CD4-positive, alpha-beta T cell treated with Interleukin-21 for 1 hour (primary cell): ENCODE measurements around the gene CACNA1F.

ENCODE experiments used
- DNase-seq: peaks from one replicate; pipeline ENCODE4 v3.0.0-alpha.2; 2020

Gene CACNA1F

DNA sequence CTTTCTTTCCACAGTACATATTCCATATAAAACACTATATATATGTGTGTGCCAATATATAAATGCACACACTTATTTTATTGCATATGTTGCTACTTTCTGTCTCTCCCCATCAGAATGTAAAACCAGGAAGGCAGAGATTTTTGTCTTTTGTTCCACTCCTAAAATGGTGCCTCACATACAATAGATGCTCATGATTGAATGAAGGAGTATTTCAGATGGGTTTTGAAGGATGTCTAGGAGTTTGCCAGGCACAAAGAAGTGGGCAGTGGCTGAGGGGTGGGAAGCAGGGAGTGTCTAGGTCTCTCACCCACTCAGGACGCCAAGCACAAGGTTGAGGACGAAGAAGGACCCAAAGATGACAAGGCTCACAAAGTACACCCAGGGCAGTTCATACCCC lies 5.4 kb downstream of the CACNA1F start:
- no peak for DNase-seq

GRCh38 chrX:49226946-49227345 lies 6.2 kb downstream of the CACNA1F start:
- no peak for DNase-seq

DNA sequence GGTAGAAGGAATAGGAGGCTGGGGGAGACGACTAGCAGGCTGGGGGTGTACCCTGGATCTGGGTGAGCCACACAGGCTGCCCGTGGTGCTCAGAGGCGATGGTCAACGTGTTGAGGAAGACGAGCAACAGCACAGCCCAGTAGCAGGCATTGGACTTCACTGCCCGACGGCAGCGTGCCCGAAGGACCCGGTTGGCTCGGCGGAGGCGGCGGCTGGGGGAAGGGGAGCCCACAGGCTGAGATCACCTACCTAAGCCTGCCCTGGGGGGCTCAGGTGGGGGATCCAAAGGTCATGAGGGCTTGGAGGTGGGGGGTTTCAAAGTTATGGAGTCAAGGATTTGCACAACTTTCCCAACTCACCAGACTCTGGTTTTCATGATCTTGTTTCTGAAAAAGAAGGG lies 7.3 kb downstream of the CACNA1F start:
- DNase-seq, result no peak

- no peak for DNase-seq
Observed at GRCh38 chrX:49221868-49222267, 11.3 kb downstream of the CACNA1F start.

- no peak for DNase-seq
Observed at GRCh38 chrX:49220100-49220499, 13.0 kb downstream of the CACNA1F start.

DNA sequence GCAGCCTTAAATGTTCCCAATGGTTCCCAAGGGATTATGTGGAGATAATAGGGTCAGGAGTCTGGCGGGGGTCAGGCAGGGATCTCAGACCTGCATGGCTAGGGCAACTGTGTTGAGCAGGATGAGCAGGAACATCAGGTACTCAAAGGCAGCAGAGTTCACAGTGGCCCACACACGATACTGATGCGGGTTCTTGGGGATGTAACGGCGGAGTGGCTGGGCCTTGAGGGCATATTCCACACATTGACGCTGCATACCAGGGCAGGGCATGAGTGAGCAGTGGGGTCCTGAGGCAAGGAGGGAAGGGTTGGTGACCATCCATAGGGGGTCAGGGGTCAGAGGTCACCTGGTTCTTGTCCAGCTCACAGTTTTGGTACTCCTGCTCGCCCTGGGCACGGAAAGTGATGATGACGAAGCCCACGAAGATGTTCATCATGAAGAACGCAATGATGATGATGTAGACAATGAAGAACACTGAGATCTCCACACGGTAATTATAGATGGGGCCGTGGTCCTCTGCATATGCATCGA lies 18.1 kb downstream of the CACNA1F start:
- no peak for DNase-seq

DNA sequence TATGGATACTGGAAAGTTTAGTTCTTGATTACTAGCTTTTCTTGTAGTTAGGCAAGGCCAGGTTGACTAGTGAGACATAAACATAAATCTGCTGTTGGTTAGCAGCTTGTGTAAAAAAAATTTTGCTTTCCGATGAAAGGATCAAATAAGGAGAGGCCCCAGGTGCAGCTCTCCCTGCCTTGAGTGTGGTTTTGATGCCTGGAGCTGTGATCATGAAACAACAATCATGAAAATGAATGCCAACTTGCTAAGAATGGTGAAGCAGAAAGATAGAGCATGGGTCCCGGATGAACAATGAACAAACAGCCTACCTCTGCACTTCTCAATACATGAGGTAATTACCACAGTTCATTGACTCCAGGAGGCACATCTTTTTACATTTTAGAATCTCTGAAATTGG lies 18.7 kb downstream of the CACNA1F start:
- no peak for DNase-seq

DNA sequence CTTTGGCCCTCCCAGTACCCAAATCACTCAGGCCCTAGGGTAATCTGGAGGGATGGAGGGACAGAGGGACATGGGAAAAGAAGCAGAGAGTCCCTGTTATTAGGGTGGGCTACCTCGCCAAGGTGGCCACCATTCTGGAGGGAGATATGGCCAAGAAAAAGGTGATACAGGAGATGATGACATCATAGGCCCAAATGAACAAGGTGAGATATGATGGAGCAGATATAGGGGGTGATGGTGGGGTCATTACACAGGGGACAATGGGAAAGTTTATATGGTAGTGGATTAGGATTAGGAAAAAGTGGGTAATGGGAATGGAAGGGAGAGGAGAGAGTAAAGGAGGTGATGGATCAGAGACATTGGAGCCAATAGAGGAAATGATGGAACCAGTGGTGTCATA lies 20.3 kb downstream of the CACNA1F start:
- DNase-seq, result no peak

DNA sequence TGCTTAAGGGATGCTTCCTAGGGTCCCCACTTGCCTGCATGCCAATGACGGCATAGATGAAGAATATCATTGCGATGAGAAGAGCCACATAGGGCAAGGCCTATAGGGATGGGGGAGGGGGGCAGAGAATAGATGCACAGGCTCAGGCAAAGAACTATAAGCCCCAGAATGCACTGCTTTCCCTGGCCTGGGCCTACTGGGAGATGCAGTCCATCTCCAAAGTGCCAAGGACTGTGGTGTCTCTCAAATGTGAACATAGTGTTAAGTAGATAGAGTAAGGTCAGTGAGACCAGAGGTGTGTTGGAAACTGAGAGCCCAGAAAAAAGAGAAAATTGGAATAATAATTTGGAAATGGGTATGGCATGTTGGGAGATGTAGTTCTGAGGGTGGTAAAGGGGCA lies 20.9 kb downstream of the CACNA1F start:
- no peak for DNase-seq

- DNase-seq, result no peak
Observed at GRCh38 chrX:49211074-49211473, 22.1 kb downstream of the CACNA1F start.

GRCh38 chrX:49210406-49210805 lies 22.7 kb downstream of the CACNA1F start:
- no peak for DNase-seq

DNA sequence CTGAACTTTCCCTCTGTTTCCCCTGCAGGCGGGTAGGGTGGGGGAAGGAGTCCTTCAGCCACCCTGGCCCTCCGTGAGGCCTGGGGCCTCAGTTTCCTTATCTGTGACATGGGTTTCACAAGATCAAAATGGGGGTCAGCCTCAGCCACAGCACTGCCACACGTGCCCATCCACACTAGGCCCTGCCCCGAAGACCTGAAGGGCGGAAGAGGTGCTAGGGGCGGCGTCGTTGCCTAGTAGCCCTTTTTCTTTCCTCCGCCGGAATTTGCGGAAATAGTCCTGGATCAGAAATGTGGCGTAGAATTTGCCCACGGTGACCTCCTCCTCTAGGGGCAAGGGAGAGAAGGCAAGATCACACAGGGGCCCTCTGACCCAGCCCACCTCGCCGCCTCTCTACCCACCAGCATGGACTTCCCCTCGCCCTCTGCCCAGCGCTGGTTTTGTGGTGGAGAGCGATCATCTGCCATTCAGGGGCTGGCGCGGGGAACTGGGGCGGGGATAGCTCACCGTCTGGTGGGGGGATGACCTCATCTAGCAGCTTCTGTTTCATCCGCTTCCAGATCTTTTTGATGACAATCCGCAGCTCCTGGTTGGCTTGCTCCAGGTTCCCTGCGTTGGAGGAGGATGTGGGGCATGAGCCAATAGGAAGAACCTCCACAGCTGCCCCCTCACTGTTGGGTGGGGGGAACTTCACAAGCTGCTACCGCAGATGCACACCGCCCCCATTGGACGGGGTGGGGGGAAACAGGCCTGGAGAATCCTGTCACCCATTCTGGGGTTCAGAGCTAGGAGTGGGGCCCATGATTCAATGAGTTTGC lies 23.5 kb downstream of the CACNA1F start:
- DNase-seq, result no peak

GRCh38 chrX:49208399-49208798 lies 24.7 kb downstream of the CACNA1F start:
- DNase-seq, result no peak

- no peak for DNase-seq
Observed at GRCh38 chrX:49206543-49206942, 26.6 kb downstream of the CACNA1F start.

DNA sequence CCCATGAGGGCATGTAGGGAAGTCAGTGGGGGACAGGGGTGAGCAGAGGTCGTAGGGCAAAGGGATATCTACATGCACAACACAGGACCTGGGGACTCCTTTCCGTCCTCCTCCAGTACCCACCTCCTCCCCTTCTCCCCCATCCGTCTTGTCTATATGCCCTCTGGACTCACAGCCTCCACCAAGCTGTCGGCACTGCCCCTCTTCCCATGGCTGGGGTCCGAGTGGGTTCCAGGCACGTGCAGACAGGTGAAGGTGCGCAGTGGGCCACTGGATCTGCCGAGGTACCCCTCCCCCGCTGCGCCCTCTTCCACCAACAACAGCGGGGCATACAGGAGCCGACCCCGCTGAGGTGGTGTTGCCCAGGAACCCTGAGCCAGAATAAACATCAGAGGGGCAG lies 27.7 kb downstream of the CACNA1F start:
- DNase-seq, result no peak

DNA sequence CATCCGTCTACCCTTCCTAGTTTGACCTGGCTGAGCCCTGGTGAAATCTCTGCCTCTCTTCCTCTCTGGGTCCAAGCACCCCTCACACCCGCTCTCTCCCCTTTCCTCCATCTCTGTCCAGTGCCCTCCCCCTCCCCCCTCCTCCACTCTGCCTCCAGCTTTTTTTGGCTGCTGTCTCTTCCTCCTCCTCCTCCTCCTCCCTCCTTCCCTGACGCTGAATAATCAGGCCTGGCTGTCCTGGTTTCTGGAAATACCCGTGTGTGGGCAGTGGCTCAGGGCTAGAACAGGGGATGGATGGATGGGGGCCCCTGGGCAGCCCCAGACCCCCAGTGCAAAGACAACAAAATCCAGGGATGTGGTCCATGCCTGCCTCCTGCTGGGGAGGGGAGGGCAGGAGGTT lies 28.4 kb downstream of the CACNA1F start:
- DNase-seq, result no peak

DNA sequence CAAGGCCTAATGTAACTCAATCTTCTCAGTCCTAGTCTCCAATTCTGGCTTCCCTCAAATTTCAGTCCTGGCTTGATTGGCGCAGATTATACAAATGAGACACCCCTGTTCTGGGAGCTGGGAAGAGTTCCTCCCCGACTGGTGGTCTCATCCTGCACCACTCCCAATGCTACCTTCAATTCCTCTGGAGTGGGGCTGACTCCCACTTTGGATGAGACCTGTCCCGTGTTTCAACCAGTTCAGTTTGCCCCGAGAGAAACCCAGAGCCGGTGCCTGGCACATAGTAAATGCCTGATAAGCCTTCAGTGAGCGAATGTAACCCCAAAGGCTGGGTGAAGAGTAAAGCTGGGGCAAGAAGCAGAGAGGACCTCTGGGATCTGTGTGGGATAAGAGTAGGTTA lies 29.1 kb downstream of the CACNA1F start:
- DNase-seq, result no peak

DNA sequence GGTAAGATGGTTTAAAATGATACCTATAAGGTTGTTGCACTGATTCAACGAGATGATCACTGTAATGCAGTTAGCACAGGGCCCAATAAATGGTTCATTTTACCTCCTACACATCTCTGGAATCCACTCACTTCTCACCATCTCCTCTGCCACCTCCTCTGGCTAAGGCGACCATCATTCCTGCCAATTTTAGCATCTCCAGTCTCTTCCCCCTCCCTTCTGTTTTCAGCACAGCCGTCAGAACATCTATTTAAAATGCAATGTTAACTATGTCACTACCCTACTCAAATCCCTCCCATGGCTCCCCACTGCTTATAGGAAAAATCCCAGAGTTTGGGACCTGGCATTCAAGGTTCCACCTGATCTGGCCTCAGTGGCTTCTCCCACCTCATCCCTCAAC lies 29.6 kb downstream of the CACNA1F start:
- no peak for DNase-seq

- no peak for DNase-seq
Observed at GRCh38 chrX:49202022-49202421, 31.1 kb downstream of the CACNA1F start.

DNA sequence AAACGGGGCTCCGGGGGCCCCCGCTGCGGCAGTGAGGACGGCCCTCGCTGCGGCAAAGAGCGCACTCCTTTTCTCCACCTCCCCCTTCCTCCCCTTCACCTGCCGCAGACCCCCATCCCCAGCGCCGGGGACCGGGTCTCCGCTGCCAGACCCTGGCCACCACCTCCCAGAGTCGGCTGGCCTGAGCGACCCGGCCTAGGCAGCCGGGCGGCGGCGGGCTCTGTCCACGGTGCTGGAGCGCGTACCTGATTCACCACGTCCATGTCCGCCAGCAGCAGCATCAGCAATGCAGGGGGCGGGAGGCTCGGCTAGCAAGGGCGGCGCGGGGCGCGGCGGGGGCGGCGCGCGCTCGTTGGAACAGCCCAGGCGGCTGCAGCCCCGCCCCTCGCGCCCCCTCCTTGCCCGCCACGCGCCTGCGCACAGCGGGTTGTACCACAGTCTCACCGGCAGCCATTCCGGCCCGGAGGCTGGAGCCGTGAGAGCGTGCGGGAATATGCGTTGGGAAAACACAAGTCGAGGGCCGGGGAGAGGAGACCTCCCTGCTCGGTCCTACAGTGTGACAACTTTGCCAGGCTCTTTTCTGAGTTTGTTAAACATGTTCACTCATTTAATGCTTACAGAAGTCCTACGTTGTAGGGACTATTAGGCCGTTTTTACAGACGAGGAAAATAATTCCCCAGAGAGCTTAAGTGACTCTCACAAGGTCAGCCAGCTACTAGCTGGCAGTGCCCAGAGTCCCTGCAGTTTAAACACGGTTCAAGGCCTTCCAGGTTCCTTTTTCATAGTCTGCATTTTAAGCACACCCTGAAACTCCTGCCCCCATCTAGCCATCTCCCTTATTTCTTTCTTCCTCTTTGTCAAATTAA lies 33.0 kb downstream of the CACNA1F start, which contains the start of gene SYP:
TSS of gene SYP (minus strand) at position 288 of the 866 bp plus-strand sequence. CDS start at position 281, 7 bp downstream.
- peak; percentile 89 for DNase-seq

GRCh38 chrX:49199315-49199595 lies 33.9 kb downstream of the CACNA1F start:
- DNase-seq, result no peak

- DNase-seq, result no peak
Observed at GRCh38 chrX:49198540-49199314, 34.4 kb downstream of the CACNA1F start.

- no peak for DNase-seq
Observed at GRCh38 chrX:49197543-49198087, 35.5 kb downstream of the CACNA1F start.
